Transverse colon (tissue), 3 donors: ENCODE results near the gene FKRP.

Experiments
- CTCF ChIP-seq, 5 experiments: fragments of 200-600 bp in 3 of 5; fragments of 450-650 bp in 2 of 5; sonication (generic) in 3 of 5; IDR thresholded peaks; 1 replicate in 2 of 5; 2 replicates in 3 of 5; pipeline ENCODE4 v1.5.1; 2016 to 2017; ENCODE audit warnings: antibody characterized with exemption in 5 of 5, inconsistent platforms in 3 of 5, mild to moderate bottlenecking in 2 of 5, moderate library complexity in 1 of 5
- EP300 ChIP-seq: sonication (generic); formaldehyde crosslinking; IDR thresholded peaks from one replicate; pipeline ENCODE4 v1.6.1; 2017; ENCODE audit warnings: antibody characterized with exemption, low read depth
- POLR2A ChIP-seq: fragments of 450-650 bp; IDR thresholded peaks from one replicate; pipeline ENCODE4 v1.6.1; 2016; ENCODE audit warnings: antibody characterized with exemption, mild to moderate bottlenecking, moderate library complexity

GRCh38 chr19:46719629-46720502 lies 26.0 kb upstream of the FKRP start:
- no peak for TF ChIP-seq CTCF (IDR thresholded peaks at IDR 0.05)
- no peak for TF ChIP-seq POLR2A
- TF ChIP-seq EP300 = no peak
